NT2/D1 (cell line): ENCODE data around the gene GJA8.
"Not testable (repeated sequence)": the region's sequence is repeated elsewhere in the genome, so short reads cannot be mapped to it uniquely, and the experiment has no call there.

Experiments used
- DNase-seq: peaks from one replicate; pipeline ENCODE4 v3.0.0-alpha.2; 2011; ENCODE audit warnings: low read depth, low spot score
- H3K27me3 ChIP-seq: 2 replicates; pipeline ENCODE4 v1.6.0; 2011; ENCODE audit warnings: mild to moderate bottlenecking; ENCODE audit not compliant: insufficient read length, insufficient read depth
- H3K36me3 ChIP-seq: 2 replicates; pipeline ENCODE4 v1.6.1; 2011; ENCODE audit warnings: mild to moderate bottlenecking, low read length, mixed read lengths; ENCODE audit not compliant: insufficient read depth, insufficient read length
- H3K4me1 ChIP-seq: 2 replicates; pipeline ENCODE4 v1.5.1; 2011; ENCODE audit not compliant: insufficient read depth, insufficient read length
- H3K4me3 ChIP-seq: 2 replicates; pipeline ENCODE4 v1.5.1; 2011; ENCODE audit warnings: low read depth; ENCODE audit not compliant: insufficient read length
- H3K9ac ChIP-seq: 2 replicates; pipeline ENCODE4 v1.6.0; 2011; ENCODE audit warnings: low read depth; ENCODE audit not compliant: insufficient read length
- H3K9me3 ChIP-seq: 2 replicates; pipeline ENCODE4 v1.5.1; 2011; ENCODE audit warnings: mild to moderate bottlenecking, low read length; ENCODE audit not compliant: insufficient read depth

Gene GJA8

GRCh38 chr1:147935296-147935695 lies 32.7 kb downstream of the GJA8 start:
- H3K4me1 ChIP-seq, H3K9me3 ChIP-seq, H3K4me3 ChIP-seq, H3K36me3 ChIP-seq, H3K9ac ChIP-seq, H3K27me3 ChIP-seq, DNase-seq: not testable (repeated sequence)

DNA sequence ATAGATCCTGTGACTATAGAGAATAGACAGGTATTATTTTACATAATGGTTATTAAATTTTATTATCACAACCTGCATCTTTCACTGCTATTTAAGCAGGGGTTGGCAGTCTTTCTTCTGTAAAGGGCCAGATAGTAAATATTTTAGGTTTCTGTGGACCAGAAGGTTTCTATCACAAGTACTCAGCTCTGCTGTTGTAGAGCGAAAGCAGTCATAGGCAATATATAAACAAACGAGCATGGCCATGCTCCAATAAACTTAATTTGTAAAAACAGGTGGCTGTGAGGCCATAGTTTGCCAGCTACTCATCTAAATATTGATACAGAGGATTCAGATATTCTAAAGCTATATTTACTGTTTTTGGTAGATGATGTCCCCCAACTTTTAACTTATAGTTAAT lies 37.9 kb downstream of the GJA8 start:
- not testable (repeated sequence) for H3K4me1 ChIP-seq, H3K9ac ChIP-seq, DNase-seq, H3K36me3 ChIP-seq, H3K9me3 ChIP-seq, H3K27me3 ChIP-seq, H3K4me3 ChIP-seq

GRCh38 chr1:147942563-147942962 lies 40.0 kb downstream of the GJA8 start:
- H3K9ac ChIP-seq, H3K4me3 ChIP-seq, H3K27me3 ChIP-seq, H3K36me3 ChIP-seq, H3K4me1 ChIP-seq, H3K9me3 ChIP-seq, DNase-seq: not testable (repeated sequence)

DNA sequence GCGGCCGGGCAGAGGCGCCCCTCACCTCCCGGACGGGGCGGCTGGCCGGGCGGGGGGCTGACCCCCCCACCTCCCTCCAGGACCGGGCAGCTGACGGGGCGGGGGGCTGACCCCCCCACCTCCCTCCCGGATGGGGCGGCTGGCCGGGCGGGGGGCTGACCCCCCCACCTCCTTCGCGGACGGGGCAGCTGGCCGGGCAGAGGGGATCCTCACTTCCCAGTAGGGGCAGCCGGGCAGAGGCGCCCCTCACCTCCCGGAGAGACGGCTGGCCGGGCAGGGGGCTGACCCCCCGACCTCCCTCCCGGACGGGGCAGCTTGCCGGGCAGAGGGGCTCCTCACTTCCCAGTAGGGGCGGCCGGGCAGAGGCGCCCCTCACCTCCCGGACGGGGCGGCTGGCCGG lies 46.9 kb downstream of the GJA8 start:
- H3K9ac ChIP-seq, H3K4me3 ChIP-seq, H3K9me3 ChIP-seq, H3K36me3 ChIP-seq, H3K4me1 ChIP-seq, DNase-seq, H3K27me3 ChIP-seq: not testable (repeated sequence)
